NCI-H526 treated with DMSO at 0.1 percent for 48 hours (cell line): Measurements from ENCODE around the gene CHMP1B.
"Not testable (repeated sequence)": the region's sequence is repeated elsewhere in the genome, so short reads cannot be mapped to it uniquely, and the experiment has no call there.

ENCODE experiments used
- DNase-seq: peaks from one replicate; lab custom pipeline; 2025; lab: John Stamatoyannopoulos, UW

Gene CHMP1B

DNA sequence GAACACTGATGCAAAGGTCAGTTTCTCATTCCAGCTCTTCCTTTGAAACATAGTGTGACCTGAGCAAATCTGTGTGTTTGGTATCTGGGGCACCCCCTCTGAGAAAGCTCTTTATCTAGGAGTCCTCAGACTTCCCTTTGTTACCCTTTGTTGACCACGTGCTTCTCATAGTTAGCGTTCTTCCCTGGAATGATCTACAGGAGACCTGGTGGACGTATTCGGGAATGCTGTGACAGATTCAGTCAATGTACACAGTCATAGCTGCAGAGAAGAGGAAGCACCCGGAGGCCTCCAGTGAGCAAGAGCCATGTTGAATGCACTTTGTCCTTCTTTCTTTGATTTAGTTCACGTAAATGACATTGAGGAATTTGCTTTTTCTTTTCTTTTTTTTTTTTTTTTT lies 10.7 kb upstream of the CHMP1B start:
- no peak for DNase-seq

DNA sequence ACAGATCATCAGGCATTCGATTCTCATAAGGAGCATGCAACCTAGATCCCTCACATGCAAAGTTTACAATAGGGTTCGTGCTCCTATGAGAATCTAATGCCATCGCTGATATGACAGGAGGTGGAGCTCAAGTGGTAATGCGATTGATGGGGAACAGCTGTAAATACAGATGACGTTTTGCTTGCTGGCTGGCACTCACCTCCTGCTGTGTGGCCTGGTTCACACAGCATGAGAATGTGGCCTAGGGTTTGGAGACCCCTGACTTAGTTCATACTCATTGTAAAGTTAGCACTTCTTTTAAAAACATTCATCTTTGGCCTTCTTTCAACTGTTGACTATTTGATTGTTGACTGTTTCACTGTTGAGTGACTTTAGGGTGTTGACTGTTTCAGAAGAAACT lies 8.7 kb upstream of the CHMP1B start:
- no peak for DNase-seq

DNA sequence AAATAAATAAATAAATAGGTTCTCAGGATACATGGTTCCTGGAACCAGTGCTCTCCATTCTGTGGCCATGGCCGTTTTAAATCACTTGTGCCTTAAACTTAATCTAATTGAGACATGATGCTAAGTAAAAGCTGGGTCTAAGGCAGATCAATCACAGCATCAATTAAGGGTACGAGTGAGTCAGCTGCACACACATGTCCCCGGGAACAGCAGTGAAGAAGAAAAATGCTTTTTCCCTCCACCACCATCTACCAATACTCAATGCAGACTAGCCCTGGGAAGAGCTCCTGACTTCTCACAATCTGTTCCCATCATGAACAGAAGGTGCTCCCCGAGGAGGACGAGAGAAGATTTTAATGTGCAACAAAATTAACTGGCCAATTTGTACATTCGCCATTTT lies 6.8 kb upstream of the CHMP1B start:
- DNase-seq: no peak

DNA sequence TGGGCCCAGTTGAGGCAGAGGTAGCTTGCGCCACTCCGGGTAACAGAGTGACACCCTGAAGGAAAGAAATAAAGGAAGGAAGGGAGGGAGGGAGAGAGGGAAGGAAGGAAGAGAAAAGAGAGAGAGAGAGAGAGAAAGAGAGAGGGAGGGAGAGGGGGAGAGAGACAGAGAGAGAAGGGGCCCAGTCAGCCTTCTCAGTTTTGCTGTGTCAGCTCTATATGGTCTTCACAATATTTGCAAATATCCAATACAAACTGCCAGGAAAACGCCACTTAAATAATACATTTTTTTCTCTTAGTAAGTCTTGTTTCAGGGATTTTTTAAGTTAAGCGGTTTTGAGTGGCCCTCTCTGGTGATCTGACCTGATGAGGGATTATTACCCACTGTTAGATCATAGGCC lies 5.6 kb upstream of the CHMP1B start:
- no peak for DNase-seq

DNA sequence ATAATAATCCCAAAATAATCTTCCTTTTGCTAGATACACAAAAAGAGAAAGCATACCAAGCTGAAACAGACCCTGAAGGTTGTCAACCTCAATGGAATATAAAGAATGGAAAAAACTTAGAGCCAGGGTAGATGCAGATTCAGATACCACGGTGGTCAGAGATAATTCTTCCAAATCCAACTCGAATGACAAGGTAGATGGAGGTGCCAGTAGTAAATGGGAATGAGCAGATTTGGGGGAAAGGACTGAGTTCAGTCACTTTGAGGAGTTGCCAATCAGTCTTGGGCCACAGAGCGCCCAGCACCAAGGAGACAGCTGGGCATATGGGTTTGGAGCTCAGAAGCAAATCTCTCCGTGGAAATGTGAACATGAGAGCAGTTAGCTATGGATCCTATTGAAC lies 3.4 kb upstream of the CHMP1B start:
- no peak for DNase-seq

DNA sequence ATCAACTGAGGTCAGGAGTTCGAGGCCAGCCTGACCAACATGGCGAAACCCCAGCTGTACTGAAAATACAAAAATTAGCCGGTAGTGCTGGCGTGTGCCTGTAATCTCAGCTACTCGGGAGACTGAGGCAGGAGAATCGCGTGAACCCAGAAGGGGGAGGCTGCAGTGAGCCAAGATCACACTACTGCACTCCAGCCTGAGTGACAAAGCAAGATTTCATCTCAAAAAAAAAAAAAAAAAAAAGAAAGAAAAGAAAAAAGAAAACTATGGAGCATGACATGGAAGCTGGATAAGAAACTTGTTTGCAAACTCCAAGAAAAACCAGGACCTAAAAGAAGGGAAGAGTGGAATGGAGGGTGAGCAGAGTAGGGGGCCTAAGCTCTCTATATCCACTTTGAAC lies 1.9 kb upstream of the CHMP1B start:
- no peak for DNase-seq

DNA sequence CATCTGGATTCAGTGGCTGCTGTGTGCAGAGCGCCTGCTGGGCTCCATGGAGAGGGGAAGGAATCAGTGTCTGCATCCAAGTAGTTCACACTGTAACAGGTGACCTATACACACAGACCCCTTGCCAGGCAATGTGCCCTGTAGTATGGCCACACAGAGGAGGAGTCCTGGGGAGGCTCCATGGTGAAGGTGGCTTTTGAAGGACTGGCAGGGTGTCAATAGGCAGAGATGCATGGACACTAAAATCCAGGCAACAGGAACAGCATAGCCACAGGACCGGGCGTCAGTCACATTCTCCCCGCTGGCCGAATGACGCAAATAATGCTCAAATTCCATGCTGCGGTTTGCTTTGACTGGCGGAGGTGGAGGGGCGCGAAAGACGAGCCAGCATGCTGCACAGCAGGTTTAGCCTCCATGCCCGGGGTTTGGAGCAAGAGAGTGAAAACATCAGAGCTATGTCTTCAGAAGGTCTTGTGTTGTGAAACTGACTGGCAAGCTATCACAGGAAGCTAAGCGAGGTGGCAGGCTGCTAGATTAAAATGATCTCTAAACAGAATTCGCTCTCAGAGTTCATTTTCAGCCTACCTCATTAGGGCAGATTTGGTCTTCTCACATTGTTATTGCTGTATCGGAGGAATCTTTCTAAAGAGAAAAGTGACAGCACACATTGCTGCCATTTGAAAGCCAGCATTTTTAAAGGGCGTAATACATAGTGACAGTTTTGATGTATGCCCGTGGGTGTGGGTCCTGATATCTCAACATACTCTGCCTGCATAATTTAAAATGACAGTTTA lies 1.2 kb upstream of the CHMP1B start:
- no peak for DNase-seq

DNA sequence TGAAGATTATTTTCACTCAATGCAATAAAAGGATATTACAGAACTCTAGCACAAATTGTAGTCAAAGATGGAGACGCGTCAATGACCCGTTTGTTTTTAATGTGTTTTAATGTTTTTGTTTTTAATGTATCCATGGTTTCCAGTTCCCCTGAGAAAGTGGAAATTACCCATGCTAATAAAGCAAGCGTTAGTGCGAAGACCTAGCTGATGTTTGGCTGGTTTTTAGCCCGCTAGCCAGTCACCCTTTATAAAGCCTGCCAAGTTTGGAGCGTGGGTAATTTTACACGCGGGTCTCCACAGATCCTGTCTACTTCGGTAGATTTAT lies 430 bp upstream of the CHMP1B start:
- peak; percentile 14 for DNase-seq

DNA sequence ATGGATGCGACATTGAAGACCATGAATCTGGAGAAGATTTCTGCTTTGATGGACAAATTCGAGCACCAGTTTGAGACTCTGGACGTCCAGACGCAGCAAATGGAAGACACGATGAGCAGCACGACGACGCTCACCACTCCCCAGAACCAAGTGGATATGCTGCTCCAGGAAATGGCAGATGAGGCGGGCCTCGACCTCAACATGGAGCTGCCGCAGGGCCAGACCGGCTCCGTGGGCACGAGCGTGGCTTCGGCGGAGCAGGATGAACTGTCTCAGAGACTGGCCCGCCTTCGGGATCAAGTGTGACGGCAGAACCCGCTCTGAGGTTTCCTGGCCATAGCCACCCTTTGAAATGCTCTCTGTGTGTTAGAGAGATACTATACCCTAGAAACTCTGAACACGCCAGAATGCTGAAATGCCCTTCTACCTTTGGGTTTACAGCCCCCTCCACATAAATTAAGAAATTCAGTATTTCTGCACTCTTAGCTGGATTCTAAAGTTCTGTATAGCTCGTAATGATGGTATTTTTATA lies 659 bp downstream of the CHMP1B start:
- no peak for DNase-seq

DNA sequence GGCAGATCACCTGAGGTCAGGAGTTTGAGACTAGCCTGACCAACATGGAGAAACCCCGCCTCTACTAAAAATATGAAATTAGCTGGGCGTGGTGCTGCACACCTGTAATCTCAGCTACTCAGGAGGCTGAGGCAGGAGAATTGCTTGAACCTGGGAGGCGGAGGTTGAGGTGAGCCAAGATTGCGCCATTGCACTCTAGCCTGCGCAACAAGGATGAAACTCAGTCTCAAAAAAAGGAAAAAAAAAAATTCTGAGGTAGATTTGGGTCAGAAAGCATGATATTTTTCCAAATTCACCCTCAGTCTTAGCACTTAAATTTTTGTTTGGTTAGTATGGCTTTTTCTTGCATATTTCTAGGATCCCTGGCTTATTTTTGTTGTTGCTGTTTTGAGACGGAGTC lies 3.3 kb downstream of the CHMP1B start:
- DNase-seq: not testable (repeated sequence)

DNA sequence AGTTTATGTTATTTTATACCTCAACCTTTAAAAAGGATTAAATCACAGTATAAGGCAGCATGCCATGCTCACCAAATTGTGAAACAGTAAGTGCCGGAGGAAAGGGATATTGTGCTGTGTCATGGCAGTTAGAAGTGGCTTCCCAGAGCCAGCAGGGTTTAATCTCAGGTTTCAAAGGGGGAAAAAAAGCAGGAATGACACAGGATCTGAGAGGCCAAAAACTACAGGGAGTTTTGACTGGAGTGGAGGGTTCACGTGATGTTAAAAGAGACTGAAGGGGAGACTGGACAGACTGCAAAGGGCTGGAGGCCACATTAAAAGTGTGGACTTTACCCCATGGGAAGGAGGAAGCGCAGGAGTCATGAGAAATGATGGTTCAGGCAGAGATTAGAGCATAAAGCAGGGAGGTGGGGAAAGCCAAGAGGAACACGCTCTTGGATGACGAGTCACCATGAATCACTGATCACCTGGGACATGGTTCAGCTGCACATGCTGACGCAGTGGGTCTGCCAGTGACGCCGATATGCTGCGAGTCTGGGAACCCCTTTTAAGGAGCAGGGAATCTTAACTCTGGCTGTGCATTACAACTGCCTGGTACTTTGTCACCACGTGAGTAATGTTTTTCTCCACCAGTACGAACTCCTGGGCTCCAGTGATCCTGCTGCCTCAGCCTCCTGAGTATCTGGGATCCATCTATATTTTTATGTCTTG lies 6.1 kb downstream of the CHMP1B start:
- no peak for DNase-seq

DNA sequence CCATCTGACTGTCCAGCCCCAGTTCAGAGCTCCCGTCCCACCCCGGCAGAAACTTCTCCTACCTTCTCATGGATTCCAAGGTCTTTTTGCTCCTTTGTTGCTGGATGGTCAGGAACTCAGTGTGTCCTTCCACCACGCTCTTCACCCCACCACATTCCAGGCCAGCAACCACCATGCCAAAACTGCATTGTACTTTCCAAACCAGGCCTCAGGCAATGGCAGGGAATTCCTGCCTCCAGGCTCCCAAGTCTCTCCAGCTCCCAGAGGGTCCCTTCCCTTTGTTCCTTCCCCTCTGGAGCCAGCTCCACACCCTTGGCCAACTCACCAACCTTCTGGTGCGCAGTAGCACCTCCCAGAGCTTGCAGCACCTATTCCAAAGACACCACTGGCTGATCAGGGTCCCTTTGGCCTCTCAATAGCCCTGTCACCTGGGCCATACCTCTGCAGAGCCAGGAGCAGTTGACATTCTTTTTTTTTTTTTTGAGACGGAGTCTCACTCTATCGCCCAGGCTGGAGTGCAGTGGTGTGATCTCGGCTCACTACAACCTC lies 8.1 kb downstream of the CHMP1B start:
- DNase-seq: no peak

DNA sequence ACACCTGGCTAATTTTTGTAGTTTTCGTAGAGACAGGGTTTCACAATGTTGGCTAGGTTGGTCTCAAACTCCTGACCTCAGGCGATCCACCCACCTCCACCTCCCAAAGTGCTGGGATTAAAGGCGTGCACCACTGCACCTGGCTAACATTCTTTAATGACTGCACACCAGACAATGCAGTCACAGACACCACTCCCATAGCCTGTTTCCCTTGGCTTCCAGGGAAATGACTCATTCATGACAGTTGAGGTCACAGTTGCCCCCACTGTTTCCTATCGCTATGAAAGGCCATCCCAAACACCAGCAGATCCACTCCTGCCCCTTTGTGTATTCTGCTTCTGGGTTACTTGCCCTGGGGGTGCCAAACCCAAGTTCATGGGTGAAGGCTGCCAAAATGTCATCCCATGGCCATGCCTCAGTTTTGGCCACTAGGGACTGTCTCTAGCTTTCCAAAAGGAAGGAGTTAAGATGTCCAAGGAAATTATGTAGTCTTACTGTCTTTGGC lies 8.7 kb downstream of the CHMP1B start:
- DNase-seq: no peak

DNA sequence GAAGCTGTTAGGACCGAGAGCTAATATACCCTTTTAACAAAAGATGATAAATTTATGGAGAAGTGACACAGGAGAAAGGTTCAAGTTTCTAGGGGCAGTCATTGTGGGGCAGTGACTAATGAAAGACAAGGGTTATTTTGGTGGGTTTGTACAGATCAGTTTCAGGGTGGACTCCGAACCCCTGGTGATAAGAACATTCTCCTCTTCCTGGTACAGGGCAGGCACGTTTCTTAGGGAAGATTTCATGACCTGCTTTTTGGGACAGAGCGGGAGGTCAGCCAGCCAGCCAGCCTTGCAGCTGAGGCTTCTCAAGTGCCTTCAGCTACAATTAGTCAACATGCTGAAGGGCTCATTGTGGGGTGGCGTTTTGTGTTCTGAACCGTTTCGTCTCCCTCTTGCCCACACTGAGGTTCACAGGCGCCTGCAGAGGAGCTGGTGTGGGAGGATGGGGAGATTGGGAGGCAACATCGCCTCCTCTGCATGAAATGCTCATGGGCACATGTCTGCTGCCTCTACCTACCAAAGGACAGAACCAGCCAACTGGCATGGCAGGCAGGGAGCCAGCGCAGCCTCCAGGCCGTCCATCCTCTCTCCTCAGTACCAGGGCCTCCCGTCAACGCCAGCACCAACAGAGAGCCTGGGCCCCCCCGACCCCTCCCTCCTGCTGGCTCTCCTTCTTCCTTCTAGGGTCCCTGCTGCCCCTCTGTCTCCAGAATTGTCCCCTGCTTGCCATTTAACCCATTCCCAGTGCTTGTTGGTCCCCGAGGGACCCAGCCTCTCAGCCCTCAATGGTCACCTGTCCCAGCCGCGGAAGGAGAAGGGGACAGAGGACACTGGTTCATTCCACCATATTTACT lies 9.6 kb downstream of the CHMP1B start:
- no peak for DNase-seq

DNA sequence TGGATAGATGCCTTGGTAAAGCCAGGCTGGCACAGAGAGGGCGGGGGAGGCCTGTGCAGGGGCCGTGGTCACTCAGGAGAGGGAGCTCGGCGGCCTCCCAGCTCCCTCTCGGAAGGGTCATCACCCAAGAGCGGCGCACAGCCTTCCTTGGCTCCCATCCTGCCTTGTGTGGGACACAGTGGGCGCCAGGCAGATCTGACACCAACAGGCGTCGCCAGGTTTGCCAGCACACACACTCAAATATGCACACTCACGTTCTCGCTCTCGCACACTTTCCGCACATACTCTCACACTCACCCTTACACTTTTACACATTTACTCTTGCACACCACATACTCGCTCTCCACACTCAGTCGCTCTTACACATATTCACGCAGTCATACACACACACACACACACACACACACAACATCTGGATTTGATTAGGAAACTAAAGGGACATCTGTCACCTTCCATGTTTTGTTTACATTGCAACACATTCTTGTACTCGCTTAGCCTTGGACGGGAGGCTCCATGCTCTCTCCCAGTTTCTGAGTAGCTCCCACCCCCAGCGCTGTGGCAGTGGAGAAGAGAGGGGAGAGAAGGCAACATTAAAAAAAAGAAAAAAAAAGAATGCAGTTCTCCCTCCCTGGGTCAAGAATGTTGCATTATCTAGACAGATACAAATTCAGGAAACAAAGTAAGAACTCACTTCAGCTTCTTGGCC lies 10.5 kb downstream of the CHMP1B start:
- no peak for DNase-seq

DNA sequence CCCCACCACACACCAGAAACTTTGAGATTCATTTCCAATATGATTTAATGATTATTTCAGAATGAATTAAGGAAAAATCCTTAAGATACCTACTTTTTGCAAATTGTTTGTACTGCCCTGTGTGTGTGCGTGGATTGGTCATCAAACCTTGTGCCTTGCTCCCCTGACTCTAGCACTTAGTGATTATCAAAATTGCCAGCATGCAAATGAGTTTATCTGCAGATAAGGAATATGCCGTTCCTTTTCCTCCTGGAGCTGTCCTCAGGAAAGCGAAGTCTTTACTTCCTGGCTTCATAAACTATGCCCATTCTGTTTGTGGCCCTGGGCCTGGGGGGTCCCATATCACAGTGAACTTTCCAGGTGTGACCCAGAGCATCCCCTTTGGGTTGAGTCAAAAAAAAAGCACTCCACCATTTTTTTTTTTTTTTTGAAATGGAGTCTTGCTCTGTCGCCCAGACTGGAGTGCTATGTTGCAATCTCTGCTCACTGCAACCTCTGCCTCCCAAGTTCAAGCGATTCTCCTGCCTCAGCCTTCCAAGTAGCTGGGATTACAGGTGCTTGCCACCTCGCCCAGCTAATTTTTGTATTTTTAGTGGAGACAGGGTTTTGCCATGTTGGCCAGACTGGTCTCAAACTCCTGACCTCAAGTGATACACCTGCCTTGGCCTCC lies 11.4 kb downstream of the CHMP1B start:
- DNase-seq: no peak

DNA sequence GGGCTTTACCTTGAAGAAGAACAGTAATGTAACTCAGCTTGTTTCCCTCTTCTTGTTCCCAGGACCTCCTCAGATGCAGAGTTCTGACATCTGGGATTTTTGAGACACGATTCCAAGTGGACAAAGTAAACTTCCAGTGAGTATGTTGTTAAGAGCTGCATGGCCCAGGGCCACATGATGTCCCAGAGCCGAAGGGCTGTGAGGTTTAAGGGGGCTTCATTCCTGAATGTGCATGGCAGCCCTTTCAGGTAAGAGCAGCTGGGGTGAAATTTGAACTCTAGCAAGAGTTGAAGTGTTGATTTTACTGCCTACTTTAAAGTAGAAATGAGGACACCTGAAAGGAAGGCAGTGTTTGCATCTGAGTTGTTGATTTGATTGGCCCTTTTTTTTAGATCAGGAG lies 13.3 kb downstream of the CHMP1B start:
- DNase-seq: no peak

DNA sequence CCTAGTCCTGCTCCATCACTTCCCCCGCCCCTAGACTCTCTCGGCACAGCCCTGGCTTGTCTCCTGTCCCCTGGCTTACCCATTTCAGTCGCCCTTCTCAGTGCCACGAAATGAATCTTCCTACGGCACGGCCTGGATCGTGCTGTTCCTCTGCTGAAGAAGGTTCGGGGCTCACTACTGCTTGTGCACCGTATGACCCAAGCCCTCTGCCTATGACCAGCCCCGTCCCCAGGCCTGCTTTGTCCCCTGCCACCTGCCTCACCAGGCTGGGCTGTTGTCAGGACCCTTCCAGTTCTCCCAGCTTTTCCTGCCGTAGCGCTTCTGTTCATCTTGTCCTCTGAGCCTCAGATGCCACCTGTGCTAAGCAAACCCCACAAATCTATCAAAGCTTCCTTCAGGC lies 13.9 kb downstream of the CHMP1B start:
- DNase-seq: no peak

DNA sequence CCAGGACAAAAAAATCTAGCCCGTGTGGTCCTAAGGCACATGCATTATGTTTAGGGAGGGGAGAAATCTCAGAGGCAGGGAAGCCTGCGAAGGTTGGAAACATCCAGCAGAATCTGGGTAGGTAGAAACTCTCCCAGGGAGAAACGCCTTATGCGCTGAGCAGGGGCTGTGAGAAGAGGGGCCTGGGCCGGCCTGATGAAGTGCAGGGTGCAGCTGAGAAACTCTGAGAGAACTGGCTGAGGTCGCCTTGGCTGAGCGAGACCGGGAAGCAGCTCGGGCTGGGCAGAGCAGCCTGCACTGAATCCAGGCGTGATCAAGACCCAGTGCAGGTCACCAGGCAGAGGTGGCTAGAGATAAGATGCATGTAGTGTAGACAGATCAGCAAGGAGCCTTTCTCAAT lies 15.1 kb downstream of the CHMP1B start:
- DNase-seq: no peak

DNA sequence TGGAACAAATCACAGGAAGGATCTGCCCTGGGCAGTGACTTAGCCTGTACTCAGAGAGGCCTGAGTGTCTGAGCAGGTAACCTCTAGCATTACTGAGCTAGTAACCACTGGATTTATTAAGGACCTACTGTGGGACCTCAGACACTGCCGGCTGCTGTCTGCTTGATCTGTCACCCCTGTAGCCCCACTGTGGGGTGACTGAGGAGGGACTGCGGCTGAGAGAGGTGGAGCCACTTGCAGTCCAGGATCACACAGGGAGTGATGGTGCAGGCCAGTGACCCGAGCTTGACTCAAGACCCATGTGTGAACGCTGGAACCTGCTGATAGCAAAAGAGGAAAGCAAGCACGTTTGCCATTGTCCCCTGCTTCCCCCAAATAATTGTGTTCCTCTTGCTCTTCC lies 15.6 kb downstream of the CHMP1B start:
- no peak for DNase-seq

DNA sequence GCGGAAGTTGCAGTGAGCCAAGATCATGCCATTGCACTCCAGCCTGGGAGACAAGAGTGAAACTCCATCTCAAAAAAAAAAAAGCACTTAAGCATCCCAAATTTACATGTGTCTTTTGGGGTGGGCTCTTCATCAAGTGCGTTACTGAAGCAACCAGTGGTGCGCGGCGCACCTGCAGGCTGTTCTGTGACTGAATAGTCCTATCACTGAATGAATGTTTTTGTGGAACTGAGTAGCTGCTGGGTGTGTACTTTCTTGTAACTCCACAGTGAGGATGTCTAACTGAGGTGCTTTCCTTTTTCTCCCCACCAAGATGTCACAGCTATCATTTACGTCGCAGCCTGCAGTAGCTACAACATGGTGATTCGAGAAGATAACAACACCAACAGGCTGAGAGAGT lies 17.0 kb downstream of the CHMP1B start:
- DNase-seq: no peak
